NOMO-1 treated with dmso at 0.1 percent for 144 hours (cell line): Measurements from ENCODE around the gene BIRC5.

ENCODE experiments used
- DNase-seq: peaks from one replicate; lab custom pipeline; 2025; ENCODE audit not compliant: unreplicated experiment; lab: John Stamatoyannopoulos, UW

Gene BIRC5

DNA sequence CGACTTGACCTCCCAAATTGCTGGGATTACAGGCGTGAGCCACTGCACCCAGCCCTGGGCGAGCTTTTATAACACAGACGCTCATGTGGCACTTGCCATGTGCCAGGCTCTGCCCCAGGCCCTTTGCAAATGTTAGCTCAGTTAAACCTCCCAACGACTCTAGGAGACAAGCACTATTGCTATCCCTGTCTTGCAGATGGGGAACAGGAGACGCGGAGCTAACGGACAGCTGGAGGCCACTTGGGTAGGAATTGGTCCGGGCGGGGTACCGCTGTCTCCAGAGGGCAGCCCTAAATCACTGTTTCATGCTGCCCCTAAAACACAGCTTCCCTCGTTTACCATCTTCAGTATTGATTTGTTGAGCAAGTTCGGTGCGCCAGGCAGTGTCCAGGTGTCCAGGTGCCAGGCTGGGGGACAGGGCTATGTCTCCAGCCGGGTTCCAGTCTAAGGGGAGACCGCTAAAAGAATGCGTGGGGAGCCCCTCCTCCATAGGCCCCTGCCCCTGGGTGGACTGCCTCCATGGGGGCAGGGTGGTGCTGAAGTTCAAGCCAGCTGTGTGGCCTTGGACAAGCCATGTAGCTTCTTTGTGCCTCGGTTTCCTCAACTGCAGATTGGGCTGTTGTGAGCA is 41.1 kb downstream of the BIRC5 start:
- DNase-seq = no peak

DNA sequence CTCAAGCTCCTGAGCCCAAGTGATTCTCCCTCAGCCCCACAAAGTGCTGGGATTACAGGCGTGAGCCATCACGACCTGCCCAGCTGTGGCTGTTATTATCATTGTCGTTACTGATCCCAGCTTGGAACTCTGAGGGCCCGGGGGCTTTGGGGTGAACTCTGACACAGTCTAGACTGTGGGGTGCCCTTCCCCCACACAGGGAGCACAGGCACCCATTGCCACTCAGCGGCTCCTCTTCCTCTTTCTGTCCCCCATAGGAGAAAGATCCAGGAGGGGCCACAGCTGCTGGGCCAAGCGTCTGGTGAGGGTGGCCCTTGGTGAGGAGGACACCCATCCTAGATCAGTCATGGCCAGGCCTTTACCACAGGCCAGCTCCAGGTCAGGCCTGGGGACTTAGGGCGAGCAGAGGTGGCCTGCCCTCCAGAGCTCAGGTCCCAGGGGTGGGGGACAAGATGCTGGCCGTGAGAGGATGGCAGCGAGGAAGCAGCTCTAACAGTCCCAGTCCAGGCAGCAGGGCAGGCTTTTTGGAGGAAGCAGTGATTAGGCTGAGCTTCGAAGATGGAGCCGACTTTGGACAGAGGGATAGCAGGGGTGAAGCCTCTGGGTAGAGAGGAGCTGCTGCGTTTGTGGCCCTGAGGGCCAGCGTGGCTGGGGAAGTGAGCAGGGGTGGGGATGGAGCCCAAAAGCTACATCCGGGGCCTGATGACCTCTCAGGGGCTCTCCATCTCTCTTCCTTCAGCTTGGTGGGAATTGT is 42.1 kb downstream of the BIRC5 start:
- DNase-seq = no peak

- no peak for DNase-seq
These were observed 42.9 kb downstream of the BIRC5 start for GRCh38 chr17:78256707-78257591.

DNA sequence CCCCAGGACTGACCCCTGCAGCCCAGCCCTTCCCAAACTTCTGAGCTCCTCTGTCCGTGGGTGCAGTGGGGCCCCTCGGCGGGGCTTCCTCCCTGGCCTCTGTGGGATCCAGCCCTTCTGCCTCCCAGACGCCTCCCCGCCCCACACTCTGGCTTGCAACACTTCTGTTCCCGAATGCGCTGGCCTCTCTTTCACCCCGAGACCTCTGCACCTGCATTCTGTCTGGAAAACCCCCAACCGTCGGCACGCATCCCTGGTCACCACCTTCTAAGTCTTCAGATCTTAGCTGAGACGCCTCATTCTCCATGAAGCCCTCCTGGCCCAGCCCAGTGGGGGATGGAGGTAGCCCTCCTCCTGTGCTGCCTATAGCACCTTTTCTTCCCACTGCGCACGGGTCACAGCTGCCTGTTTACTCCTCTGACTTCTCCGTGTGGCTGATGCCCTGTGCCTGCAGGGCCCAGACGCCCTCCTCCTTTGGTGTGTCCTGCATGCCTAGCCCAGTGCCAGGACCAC is 43.8 kb downstream of the BIRC5 start:
- DNase-seq = no peak

DNA sequence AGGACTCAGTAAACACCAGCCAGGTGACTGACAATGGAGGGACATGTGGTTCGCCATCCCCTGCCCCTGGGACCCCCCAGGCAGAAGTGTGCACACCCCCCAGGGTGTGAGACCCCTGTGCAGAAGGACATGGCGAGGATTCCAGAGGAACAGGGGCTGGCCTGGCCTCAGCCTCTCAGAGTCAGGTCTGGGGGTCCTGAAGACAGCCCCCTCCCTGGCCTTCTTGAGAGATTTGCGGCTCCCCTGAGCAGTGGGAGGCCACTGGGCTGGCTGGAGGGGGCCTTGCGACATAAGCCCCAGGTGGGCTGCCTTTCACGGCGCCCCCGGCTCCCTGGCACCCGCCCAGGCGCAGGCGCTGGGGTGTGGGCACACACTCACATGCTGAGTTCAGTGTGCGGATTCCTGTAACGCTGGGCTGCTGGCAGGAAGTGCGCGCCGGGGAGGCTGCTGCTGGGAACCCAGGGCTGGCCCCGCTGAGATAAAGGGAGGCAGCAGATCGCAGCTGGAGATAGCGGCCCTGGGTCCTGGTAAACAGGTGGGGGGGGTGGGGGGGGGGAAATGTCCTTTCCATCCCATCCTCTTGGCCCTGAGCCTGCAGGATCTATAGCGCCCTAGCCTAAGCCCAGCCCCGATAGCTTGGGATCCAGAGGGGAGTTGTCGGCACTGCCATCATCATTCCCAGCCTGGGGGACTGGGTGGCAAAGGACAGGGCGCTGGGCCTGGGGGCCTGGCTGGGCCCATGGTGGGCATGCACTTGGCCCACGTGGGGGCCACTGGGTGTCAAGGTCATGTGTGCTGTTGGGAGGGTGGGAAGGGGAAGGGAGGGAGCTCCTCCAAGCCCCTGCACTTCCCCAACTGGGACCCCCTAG is 44.5 kb downstream of the BIRC5 start:
- DNase-seq = no peak

- DNase-seq = no peak
These were observed 45.1 kb downstream of the BIRC5 start for GRCh38 chr17:78259192-78259554.

DNA sequence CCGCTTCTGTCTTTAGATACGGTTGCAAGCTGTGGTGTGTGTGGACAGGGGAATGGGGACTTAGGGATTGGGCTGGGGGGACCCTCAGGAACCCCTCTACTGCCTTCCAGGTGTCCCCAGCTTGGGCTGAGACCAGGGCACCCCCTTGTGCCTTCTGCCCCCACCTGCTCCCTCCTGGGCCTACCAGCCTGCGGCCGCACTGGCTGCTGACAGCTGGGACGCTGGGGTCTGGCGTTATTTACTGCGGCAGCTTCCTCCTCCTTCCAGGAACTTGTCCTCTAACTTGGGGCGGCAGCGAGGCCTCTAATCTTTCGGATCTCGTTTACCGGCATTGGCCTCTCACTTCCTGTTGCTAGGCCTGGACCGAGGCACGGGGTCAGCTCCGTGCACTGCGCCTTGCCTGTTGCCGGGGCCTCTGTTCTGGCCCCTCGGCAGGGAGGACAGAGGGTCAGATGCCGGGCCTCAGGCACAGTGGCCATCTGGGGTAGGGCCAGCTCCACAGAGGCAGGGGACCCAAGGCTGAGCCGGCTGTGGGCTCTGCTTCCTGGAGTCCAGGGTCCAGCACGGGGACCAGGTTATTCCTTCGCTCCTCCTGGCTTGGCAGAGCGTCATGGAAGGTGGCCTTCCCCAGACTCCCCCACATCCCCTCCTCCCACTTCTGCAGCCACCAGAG is 49.1 kb downstream of the BIRC5 start:
- DNase-seq = peak; percentile 23

- no peak for DNase-seq
These were observed 49.8 kb downstream of the BIRC5 start for GRCh38 chr17:78263736-78264340.

DNA sequence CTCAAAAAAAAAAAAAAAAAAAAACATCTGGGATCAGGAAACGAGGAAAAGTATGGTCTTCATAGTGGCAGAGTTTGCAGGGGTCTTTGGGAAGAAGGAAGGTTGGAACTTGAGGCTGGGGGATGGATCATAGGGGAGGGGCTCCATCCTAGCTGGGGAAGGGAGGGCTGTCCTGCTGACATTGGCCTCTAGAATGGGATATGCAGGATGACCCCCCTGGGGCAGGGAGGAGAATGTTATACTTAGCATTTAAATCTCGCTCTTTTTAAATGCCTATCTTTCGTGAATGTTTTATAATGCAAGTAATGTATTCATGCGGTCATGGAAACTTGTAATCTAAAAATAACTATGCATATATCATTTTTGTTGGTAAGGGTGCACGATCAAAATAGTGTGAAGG is 50.5 kb downstream of the BIRC5 start:
- no peak for DNase-seq

DNA sequence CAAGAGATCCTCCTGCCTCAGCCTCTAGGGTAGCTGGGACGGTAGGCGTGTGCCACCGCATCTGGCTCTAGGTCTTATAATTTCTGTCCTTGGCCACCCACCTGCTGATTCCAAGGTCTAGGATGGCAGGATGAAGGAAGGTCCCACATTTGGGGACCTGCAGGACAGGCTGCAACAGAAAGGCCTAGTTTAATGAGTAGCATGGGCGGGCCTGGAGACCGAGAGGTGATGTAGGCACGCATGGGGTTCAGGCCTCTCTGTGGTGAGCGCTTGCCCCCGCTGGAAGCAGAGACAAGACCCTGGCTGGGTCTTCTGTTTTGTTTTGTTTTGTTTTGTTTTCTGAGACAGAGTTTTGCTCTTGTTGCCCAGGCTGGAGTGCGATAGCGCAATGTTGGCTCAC is 51.1 kb downstream of the BIRC5 start:
- no peak for DNase-seq

- DNase-seq = no peak
These were observed 52.2 kb downstream of the BIRC5 start for GRCh38 chr17:78266231-78266631.

GRCh38 chr17:78266771-78267170 is 52.7 kb downstream of the BIRC5 start:
- DNase-seq = no peak

- DNase-seq = no peak
These were observed 53.4 kb downstream of the BIRC5 start for GRCh38 chr17:78267253-78268073.

DNA sequence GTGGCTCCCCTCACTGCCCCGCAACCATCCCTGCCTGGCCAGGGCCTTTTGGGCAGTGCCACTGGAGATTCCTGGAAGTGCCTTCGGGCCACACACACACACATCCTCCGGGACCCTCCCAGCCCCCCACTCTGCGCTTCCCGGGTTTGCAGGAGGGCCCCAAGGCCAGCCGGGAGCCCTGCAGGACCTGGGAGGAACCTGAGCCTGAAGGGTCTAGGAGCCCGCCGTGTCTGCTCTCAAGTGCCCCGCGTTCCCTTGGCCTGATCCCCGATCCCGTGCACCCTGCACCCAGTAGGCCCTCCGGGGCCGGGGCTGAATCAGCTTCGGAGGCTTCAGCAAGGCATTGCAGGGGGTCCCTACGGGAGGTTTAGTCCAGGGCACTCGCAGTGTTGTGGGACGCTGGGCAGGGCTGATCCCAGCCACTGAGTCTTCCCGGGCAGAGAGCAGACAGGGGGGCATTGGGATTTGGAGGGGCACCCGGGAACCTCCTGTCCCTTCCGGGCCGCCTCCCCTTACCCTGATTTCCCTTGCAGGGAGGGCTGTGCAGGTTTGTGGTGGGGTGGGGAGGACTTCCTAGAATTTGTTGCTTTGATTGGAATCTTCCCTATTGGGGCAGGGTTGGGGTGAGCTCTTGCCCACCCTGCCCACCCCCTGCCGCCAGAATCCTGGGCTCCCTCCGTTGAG is 54.3 kb downstream of the BIRC5 start:
- no peak for DNase-seq

DNA sequence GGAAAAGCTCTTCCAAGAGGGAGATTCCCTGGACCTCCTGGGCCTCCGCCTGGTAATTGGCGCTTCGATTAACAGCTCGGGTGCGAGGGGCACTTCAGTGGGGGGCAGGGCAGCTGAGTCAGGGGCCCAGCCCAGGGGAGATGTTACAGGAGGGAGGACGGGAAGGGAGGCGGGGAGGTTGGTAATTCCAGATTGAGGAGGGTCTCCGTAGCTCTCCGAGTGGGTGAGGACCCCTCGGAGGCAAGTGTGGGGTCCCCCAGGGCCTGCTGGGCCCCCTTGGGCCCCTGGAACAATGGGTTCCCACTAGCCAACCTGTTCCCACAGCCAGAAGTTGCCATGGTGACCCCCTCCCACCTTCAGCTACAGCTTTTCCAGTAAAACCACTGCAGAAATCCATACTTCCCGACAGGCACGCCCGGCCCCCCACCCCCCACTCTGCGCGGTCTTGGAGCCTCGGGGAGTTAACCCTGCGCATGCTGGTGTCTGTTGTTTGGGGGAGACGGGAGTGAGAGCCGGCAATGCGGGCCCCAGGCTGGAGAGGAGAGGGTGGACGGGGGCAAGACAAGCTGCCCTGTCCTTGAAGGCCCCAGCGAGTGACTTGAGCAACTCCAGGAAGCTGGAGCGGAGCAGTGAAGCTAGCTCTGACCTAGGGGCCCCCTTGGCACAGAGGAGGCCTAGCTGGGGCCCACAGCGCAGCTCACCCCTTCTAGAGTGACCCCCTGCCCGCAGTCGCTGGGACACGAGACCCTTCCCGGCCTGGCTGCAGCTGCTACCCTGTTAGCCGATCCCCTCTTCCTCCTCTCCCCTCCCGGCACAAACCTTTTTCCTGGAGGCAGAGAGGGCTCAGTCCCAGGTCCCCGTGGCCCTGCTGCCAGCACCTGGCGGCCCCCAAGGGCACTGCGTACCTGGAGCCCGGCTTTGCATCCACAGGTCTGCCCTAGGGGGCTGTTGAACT is 55.2 kb downstream of the BIRC5 start:
- DNase-seq = no peak

DNA sequence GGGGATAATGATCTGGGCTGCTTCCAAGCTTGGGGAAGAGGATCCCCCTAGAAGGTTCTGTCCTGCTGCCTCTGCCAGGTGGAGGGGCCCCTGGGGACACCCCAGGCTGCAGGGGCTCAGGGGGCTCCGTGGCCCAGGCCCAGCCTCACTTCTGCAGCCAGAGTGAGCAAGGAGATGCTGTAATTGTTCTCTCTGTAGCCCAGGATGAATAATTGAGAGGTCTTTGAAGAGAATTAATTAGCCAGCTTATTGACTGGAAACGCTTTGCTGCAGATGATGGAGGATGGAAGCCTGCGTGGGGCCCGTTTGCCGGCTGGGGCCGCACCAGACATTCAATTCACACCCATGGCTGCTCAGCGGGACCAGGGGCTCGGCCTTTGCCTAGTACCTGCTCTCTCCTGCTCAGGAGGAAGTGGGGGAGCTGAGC is 55.9 kb downstream of the BIRC5 start:
- DNase-seq = no peak
